Effector CD4-positive, alpha-beta T cell (primary cell): Measurements from ENCODE around the gene DCLK1.

Source experiments
- DNase-seq: peaks from one replicate; pipeline ENCODE4 v3.0.0-alpha.2; 2020

Gene DCLK1

DNA sequence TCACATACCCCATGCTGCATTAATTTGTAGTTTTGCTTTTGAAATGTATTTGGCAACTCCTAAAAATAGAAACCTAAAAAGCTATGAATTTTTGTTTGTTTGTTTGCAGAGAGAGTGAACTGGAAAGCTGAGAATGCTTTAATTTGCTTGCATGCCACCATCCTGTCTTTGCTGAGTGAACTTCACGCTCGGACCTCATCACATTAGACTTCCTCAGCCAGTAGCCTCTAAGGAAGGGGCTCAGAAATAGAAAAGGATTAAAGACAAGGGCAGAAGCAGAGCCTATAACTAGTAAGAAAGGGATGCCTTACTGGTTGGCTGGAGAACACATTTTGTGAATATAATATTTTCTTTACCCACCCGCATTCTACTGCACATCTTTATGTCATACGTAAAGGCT lies 275.1 kb downstream of the DCLK1 start:
- no peak for DNase-seq

GRCh38 chr13:35855531-35856019 lies 275.6 kb downstream of the DCLK1 start:
- no peak for DNase-seq

DNA sequence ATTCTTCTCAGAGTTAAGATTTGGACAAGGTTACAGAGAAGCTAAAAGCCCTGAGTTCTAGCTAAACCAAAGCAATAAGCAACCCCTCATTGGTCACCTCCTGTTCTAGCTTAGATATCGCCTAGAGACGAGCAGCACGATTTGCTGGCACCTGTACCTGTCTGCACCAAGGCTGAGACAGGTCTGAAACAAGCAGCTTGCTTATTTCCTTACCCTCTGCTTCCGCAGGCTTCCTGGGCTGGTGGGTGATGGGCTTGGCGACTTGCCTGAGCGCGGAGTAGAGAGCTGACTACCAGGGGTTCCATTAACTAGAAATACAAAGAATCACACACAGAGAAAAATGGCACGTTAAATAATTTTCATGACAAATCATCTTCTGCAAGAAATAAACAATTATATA lies 276.9 kb downstream of the DCLK1 start:
- DNase-seq: no peak

- no peak for DNase-seq
Observed at GRCh38 chr13:35851881-35852280, 279.3 kb downstream of the DCLK1 start.

GRCh38 chr13:35851356-35851755 lies 279.8 kb downstream of the DCLK1 start:
- DNase-seq: no peak

DNA sequence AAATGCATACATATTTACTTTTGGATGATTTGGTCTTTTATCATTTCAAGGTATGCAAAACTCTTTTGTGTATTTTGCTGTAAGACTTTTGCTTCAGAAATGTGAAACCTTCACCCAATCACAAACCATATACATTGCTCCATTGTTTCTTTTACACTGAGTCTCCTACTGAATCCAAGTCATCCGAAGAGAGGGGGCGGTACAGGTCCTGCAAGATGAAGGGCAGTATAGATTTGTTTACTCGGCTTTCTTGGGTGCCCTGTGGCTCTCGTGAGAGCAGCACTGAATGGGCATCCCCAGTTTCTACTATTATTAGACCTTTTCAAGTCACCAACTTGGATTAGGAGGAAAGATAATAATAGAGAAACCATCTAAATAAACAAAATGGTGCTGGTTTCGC lies 280.6 kb downstream of the DCLK1 start:
- no peak for DNase-seq

- no peak for DNase-seq
Observed at GRCh38 chr13:35849256-35849644, 281.9 kb downstream of the DCLK1 start.

DNA sequence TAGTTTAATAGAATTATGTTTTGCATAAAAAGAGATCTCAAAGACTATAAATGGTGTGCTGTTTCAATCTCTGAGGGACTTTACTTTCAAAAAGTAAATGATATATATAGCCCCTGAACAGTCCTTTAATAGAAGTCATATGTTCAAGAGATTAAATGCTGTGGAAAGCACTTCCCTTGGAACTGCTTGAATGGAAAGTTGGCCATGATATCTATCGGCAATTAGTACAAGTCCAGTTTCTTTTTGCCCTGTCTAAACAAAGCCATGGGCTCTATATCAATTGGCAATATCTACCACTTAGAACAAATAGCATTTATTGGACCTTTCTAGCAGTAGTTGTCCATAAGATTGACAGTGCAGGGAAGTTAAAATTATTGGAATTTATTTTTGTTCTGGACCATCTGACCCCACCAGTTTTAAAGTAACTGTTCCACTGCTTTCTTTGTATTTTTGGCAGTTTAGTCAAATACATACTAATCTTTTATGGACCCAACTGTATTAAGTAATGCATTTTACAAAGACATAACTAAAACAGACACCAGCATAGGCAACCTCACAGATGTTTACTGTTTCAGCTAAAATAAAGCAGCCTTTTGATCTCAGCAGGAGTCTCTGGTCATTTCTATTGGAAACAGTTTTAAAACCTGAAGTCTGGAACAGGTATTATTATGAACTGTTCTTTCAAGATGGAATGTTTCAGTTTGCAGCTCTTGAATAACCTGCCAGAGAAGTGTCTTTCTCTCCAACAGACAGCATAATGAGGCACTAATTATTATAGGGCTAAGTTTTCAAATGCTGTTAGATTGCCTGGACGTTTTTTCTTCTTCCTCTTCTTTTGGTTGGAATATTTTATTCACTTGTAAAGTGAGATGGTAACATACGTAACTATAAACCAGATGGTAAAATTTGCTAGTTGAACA lies 282.6 kb downstream of the DCLK1 start:
- DNase-seq: no peak

- no peak for DNase-seq
Observed at GRCh38 chr13:35843272-35843671, 287.9 kb downstream of the DCLK1 start.

DNA sequence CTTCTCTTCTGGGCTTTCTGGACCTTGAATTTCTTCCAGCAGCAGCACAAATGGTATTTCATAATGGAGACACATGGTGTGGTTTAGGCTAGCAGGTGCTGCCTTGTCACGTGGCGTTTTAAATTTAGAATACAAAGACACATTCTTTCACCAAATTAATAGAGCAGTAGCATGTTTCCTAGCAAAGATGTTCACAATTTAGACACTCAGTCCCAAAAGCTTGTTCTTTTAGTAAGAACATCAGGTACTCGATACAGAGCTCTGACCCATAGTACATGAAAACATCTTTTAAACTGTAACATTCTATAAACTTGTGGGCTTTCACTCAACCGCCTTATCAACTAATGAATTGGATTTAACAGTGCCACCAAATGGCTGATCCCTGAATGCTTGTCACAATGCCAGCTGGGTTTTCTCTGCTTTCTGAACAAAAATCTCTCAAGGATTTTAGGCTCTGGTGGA lies 290.1 kb downstream of the DCLK1 start:
- DNase-seq: no peak

DNA sequence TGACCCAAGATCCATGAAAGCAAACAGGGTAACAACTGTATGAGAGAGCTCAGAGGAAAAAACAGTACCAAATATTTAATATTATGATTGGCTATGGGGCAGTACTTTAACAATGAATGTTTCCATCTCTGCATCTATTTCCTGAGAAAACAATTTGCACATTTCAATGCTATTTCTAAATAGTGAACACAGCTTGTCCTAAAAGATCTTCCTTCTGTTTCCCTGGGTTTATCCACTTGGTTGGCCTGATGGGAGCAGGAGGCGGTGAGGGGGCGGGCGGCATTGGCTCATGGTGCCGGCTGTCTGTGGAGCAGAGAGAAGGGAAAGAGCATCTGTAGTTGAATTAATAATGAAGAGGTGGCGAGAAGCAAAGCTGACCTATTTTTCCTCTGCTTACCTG lies 291.4 kb downstream of the DCLK1 start:
- no peak for DNase-seq

DNA sequence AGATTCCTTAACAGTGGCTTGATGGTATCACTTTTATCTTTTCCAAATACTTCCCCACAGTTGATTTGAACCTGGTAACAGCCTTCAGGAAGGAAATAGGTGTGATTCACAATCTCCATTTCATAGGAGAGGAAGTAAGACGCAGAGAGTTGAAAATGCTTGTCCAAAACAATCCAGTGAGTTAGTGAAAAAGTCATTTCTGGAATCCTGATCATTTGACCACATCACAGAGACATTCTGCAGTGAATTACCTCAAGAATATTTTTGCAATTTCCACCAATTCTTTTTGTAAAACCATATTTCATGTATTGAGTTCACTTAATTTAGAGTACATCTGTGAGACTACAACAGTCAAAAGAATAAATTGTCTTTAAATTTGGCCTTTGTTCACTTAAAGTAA lies 292.8 kb downstream of the DCLK1 start:
- DNase-seq: no peak

GRCh38 chr13:35836446-35836845 lies 294.7 kb downstream of the DCLK1 start:
- DNase-seq: no peak

DNA sequence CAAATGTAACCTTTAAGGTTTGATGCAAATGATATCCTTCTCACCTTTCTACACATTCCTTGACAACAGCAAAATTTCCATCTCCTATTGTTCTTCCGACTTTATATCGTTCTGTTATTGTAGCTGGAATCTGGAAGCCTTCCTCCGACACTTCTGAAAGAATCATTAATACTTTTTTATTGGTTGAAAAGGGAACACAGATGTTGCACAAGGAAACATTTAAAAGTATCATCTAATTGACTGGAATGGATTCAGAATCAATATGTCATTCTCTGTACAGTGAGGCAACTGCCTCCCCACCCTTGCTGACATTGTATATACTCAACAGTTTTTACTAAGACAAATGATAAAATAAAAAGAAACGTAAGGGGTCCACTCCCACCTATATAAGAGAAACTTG lies 295.2 kb downstream of the DCLK1 start:
- DNase-seq: no peak

GRCh38 chr13:35833608-35834275 lies 297.4 kb downstream of the DCLK1 start:
- DNase-seq: no peak

DNA sequence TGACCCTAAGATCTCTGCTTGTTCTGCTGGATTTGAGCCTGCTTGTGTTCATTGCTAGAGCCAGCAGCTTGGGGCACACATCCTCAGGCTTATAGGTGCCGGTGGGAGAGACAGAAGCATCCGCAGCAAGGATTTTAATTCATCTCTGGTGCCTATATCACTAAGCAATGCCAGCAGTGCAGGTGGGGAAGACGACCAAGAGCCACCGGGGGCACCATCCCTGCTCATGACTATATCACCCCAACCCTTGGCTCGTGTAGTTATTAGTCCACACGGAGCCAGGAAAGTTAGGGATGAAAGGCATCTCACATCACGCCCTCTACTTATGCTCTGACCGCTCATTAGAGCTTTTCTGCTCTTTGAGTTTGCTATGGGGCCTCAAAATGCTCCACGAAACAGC lies 298.2 kb downstream of the DCLK1 start:
- no peak for DNase-seq

DNA sequence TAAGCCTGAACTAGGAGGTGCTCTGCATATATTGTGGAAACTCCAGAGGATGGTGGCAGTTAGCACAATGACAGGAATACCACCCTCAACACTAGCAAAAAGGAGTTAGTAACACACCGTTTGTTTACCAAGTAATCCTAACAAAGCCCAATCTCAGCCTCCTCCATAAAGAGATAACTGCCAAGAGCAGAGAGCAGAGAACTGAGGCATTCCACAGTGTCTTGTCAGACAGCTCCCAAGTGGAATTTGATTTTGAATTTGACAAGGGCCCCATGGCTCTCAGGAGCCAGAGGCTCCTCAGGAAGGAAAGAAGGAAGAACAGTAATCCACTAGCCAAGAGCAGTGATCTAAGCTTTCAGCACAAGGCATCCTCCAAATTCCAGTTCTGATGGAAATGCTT lies 298.6 kb downstream of the DCLK1 start:
- DNase-seq: no peak

DNA sequence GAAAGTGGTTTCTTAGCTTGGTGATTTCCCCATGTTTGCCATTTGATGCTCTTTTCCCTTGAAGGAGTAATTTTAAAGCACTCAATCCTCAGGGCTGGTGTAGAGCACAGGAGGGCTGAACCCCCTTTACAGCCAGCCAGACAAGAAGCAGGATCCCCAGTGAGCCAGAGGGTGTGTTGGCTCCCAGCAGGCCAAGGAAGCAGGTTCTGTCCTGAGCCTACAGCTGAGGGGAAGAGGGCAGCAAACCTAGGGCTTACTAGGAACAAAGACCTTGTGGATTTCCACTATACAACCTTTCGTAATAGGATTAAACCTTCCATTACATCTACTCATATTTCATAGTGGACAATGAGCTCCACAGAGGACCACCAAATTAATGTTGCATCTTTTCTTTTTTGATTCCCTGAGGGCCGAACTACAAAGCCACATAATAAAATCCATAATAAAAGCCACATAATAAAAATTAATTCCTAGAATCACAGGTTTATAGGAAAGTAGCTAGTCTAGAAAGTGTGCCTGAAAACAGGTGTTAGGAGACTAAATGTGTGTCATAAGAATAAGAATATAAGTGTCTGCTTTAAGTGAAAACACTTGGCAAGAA lies 300.2 kb downstream of the DCLK1 start:
- DNase-seq: no peak

DNA sequence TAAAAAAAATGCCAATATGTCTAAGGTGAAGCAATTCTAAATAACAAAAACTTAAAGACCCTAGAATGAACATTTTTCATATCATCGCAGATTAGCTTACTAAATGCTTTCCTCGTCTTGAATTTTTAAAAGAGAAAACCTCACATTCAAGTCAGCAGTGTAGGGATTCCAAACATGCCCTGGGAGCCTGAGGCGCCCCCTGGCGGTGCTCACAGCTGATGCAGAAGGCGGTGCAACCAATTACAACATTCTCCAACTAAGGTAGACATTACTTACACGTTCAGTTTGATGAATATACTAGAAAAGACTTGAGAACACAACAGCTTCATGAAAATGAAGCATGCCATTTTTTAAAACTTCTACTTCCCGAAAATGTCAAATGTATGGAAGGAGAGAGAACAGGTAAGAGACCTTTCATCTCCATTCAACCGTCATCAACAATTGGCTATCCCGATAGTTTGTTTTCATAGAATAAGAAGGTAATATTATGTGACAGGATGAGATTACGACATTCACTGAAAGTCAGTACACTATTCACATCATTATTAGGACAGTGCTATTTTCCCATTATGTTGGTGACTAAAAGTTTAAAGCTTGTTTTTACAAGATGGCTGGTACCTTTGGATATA lies 304.4 kb downstream of the DCLK1 start:
- no peak for DNase-seq

DNA sequence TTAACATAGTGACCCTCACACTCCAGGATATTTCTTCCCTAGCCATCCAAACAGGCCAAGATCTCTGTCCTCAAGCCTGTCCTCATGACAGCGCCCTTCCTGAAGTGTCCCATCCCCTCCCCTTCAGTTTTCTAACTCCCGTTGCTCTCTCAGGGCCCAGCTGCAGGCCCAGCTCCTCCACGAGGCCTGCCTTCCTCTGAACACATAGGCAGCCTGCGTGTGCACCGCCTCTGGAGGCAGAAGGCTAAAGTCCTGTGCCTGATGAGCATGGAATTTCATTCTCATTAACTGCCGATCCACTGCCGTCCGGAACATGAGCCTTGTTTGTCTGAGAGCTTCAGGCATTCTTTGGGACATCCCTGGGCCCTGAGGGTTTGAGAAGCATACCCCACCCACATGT lies 306.4 kb downstream of the DCLK1 start:
- no peak for DNase-seq

- no peak for DNase-seq
Observed at GRCh38 chr13:35824395-35824794, 306.8 kb downstream of the DCLK1 start.

- DNase-seq: no peak
Observed at GRCh38 chr13:35822666-35823065, 308.5 kb downstream of the DCLK1 start.

GRCh38 chr13:35818633-35819067 lies 312.5 kb downstream of the DCLK1 start:
- DNase-seq: no peak
